Mesenchymal stem cell (in vitro differentiated cells and primary cell): ENCODE results near the gene MED27.

Experiments used
- DNase-seq: peaks from one replicate; pipeline ENCODE4 v3.0.0-alpha.2; 2013
- H2AFZ ChIP-seq: one replicate; pipeline ENCODE4 v1.6.1; 2013; ENCODE audit warnings: low read depth, mild to moderate bottlenecking, control low read depth, inconsistent platforms, low read length, moderate library complexity
- H2AK5ac ChIP-seq: 2 replicates; pipeline ENCODE4 v1.6.1; 2013; ENCODE audit warnings: low read length, moderate library complexity, mild to moderate bottlenecking, inconsistent platforms; ENCODE audit not compliant: severe bottlenecking
- H2BK120ac ChIP-seq: one replicate; pipeline ENCODE4 v1.6.1; 2013; ENCODE audit warnings: low read depth, mild to moderate bottlenecking, inconsistent platforms, low read length, moderate library complexity
- H2BK12ac ChIP-seq, 2 experiments: one replicate each; pipeline ENCODE4 v1.6.1; 2013; ENCODE audit warnings: inconsistent platforms in 2 of 2, low read length in 2 of 2, mild to moderate bottlenecking in 2 of 2, moderate library complexity in 2 of 2, control low read depth in 1 of 2
- H2BK15ac ChIP-seq: one replicate; pipeline ENCODE4 v1.6.1; 2013; ENCODE audit warnings: mild to moderate bottlenecking, low read depth, inconsistent platforms; ENCODE audit not compliant: poor library complexity, severe bottlenecking
- H2BK5ac ChIP-seq: 2 replicates; pipeline ENCODE4 v1.6.1; 2013; ENCODE audit warnings: low read depth, mild to moderate bottlenecking, low read length, control low read depth, inconsistent platforms; ENCODE audit not compliant: poor library complexity, severe bottlenecking
- H3K14ac ChIP-seq, 2 experiments: one replicate each; pipeline ENCODE4 v1.6.1; 2013; ENCODE audit warnings: inconsistent platforms in 2 of 2, low read length in 2 of 2, control low read depth in 1 of 2, mild to moderate bottlenecking in 1 of 2, moderate library complexity in 1 of 2
- H3K18ac ChIP-seq, 2 experiments: one replicate each; pipeline ENCODE4 v1.6.1; 2013; ENCODE audit warnings: inconsistent platforms in 2 of 2, low read length in 2 of 2, control low read depth in 1 of 2, low read depth in 1 of 2, mild to moderate bottlenecking in 1 of 2
- H3K23ac ChIP-seq, 2 experiments: one replicate each; pipeline ENCODE4 v1.6.1; 2013; ENCODE audit warnings: inconsistent platforms in 2 of 2, low read length in 2 of 2, mild to moderate bottlenecking in 2 of 2, moderate library complexity in 2 of 2, control low read depth in 1 of 2
- H3K27ac ChIP-seq: 2 replicates; pipeline ENCODE4 v1.5.1; 2013; ENCODE audit warnings: mild to moderate bottlenecking, moderate library complexity, low read length, control low read depth, inconsistent platforms; ENCODE audit not compliant: poor library complexity, severe bottlenecking
- H3K27me3 ChIP-seq, 2 experiments: 2 replicates each; pipeline versions ENCODE4 v1.6.1 to v1.7.0; 2013; ENCODE audit warnings: low read length in 2 of 2, mild to moderate bottlenecking in 2 of 2, moderate library complexity in 2 of 2, control low read depth in 1 of 2, inconsistent platforms in 1 of 2; ENCODE audit not compliant: control insufficient read depth in 1 of 2, insufficient read depth in 1 of 2
- H3K36me3 ChIP-seq, 2 experiments: 2 replicates each; pipeline versions ENCODE4 v1.6.1 to v1.7.0; 2013; ENCODE audit warnings: low read length in 2 of 2, control low read depth in 1 of 2, inconsistent platforms in 1 of 2, low read depth in 1 of 2, mild to moderate bottlenecking in 1 of 2; ENCODE audit not compliant: insufficient read depth in 2 of 2, control insufficient read depth in 1 of 2
- H3K4ac ChIP-seq, 2 experiments: one replicate each; pipeline ENCODE4 v1.6.1; 2013; ENCODE audit warnings: inconsistent platforms in 2 of 2, low read length in 2 of 2, mild to moderate bottlenecking in 2 of 2, moderate library complexity in 2 of 2, control low read depth in 1 of 2, low read depth in 1 of 2
- H3K4me1 ChIP-seq: 2 replicates; pipeline ENCODE4 v1.6.1; 2013; ENCODE audit warnings: low read depth, low read length, control low read depth; ENCODE audit not compliant: control insufficient read depth, insufficient read depth
- H3K4me2 ChIP-seq: 2 replicates; pipeline ENCODE4 v1.6.1; 2013; ENCODE audit warnings: low read length, mild to moderate bottlenecking, inconsistent platforms; ENCODE audit not compliant: poor library complexity, severe bottlenecking
- H3K4me3 ChIP-seq, 2 experiments: 2 replicates each; pipeline versions ENCODE4 v1.5.1 to v1.7.0; 2013; ENCODE audit warnings: low read length in 2 of 2, mild to moderate bottlenecking in 2 of 2, control low read depth in 1 of 2, low read depth in 1 of 2; ENCODE audit not compliant: insufficient read depth in 1 of 2
- H3K79me1 ChIP-seq: replicated peaks from 2 replicates; pipeline ENCODE4 v1.6.1; 2013; ENCODE audit warnings: mild to moderate bottlenecking, control low read depth, low read length, inconsistent platforms; ENCODE audit not compliant: poor library complexity, severe bottlenecking
- H3K9ac ChIP-seq: 2 replicates; pipeline ENCODE4 v1.7.0; 2013; ENCODE audit warnings: mild to moderate bottlenecking, low read length, moderate library complexity
- H3K9me3 ChIP-seq: 2 replicates; pipeline ENCODE4 v1.7.0; 2013; ENCODE audit warnings: mild to moderate bottlenecking, low read length; ENCODE audit not compliant: control insufficient read depth
- H4K8ac ChIP-seq: one replicate; pipeline ENCODE4 v1.6.1; 2013; ENCODE audit warnings: inconsistent platforms, mild to moderate bottlenecking, low read length, moderate library complexity
- H4K91ac ChIP-seq: one replicate; pipeline ENCODE4 v1.6.1; 2013; ENCODE audit warnings: mild to moderate bottlenecking, low read length, inconsistent platforms
- WGBS: methylation state at CpG from one replicate; pipeline ENCODE4 v1.1.7; 2013; ENCODE audit warnings: mixed read lengths; 5-methylcytosine and 5-hydroxymethylcytosine counted together

Gene MED27

DNA sequence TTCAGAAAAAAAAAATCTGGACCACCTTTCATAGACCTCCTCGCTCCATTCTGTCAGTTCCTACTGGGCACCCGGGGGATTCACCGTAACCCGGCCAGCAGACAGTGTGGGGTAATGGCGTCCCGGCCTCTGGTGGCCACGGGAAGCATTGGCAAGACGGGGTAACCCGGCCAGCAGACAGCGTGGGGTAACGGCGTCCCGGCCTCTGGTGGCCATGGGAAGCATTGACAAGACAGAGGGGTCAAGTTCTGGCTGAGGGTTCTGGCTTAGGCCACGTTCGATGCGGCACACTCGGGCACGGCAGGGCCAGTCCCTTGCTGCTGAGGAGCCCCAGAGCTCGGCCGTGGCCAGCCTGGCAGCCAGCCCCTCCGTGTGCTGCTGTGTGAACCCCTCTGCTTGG lies 223.6 kb downstream of the MED27 start:
- 64% methylated on average over 21 of the region's 21 CpGs for WGBS
- H2BK5ac ChIP-seq: no peak overlapping the region

DNA sequence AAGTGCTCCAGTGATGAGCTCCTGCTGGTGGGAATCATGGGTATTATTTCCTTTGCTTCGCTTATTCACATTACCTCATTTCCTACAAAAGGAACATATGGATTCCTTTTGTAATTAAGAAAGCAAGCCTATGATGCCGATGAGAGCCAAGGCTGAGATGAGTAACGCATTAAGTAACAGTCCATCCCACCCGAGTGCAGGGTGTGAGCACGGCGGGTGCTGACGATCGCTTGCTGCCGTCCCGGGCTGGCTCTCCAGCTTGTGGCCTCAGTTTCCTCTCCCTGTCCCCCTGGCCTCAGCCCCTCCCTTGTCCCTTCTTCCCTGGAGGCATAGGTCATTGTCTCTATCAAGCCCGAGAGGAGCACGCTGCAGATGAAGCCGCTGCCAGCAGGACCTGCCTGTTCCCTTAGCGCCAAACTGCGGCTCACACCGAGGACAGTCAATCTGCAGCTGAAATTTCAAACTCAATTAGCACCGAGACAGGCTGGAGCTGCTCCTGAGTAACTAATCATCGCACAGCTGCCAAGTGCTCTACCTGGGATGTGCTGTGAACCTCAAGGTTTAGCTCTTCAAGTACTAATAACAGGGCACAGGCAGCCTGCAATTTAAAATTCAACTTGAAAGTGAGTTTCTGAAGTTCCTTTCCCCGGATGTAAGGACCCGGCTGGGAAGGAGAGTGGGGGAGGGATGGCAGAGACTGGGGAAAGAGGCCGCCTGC lies 224.6 kb downstream of the MED27 start:
- Histone ChIP-seq H3K23ac (no peak overlapping the region), H4K91ac (no peak overlapping the region), H3K4ac (no peak overlapping the region), H2BK120ac (no peak overlapping the region), H2BK15ac (no peak overlapping the region), H2AFZ (no peak overlapping the region), H3K79me1 (no peaks in the 10 kb centered on the region), H3K14ac (no peak overlapping the region), H3K27me3 (peaks cover 4 to 37% of the 10 kb centered on the region in 2 experiments), H2BK5ac (no peak overlapping the region), H3K36me3 (peaks cover 11 to 14% of the 10 kb centered on the region in 2 experiments), H3K9me3 (no peaks in the 10 kb centered on the region), H2AK5ac (no peak overlapping the region), H3K4me1 (no peaks in the 10 kb centered on the region), H3K4me3 (peak overlapping the region in 1 of 2 experiments; percentile 63), H2BK12ac (no peak overlapping the region), H3K18ac (no peak overlapping the region), H4K8ac (no peak overlapping the region), H3K4me2 (no peak overlapping the region), H3K9ac (peak overlapping the region; percentile 30), H3K27ac (no peak overlapping the region)
- 84% methylated on average over 21 of the region's 21 CpGs for WGBS
- no peak for DNase-seq

More for the DNA sequence above, 223.6 kb downstream of the MED27 start:
- no peak overlapping the region for H3K4me3 ChIP-seq
- H3K9ac ChIP-seq: no peak overlapping the region
- H4K8ac ChIP-seq: no peak overlapping the region
- no peaks in the 10 kb centered on the region for H3K9me3 ChIP-seq
- H3K4ac ChIP-seq: no peak overlapping the region
- no peak overlapping the region for H2AK5ac ChIP-seq
- H3K4me1 ChIP-seq: no peaks in the 10 kb centered on the region
- H2AFZ ChIP-seq: no peak overlapping the region
- no peak overlapping the region for H3K27ac ChIP-seq
- H3K27me3 ChIP-seq: peaks cover 4 to 32% of the 10 kb centered on the region in 2 experiments
- no peak overlapping the region for H2BK15ac ChIP-seq
- no peak overlapping the region for H2BK12ac ChIP-seq
- no peaks in the 10 kb centered on the region for H3K79me1 ChIP-seq
- no peak overlapping the region for H2BK120ac ChIP-seq
- H3K18ac ChIP-seq: no peak overlapping the region
- H4K91ac ChIP-seq: no peak overlapping the region
- H3K4me2 ChIP-seq: no peak overlapping the region
- peaks cover 21 to 25% of the 10 kb centered on the region in 2 experiments for H3K36me3 ChIP-seq
- no peak for DNase-seq
- no peak overlapping the region for H3K23ac ChIP-seq
- H3K14ac ChIP-seq: no peak overlapping the region

DNA sequence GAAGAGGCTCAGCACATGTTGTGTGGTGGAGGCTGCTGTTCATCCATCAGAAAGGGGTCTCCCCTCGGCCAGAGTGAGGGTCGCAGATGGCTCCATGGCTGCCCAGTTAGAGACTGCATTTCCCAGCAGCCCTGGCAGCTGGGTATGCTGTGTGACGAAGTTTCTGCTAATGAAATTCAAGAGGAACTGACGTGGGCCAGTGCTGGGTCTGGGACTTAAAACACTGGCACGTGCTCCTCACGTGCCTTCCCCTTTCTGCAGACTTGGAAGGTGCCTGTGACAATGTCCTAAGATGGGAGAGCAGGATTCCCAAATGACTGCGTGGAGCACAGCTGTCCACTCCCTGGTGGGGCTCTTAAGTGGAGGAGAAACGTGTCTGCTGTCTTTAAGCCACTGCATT lies 225.3 kb downstream of the MED27 start:
- no peak overlapping the region for H3K4me3 ChIP-seq
- H3K4me2 ChIP-seq: no peak overlapping the region
- 85% methylated on average over 7 of the region's 8 CpGs for WGBS
- no peak overlapping the region for H2BK120ac ChIP-seq
- H3K4ac ChIP-seq: no peak overlapping the region
- H3K14ac ChIP-seq: no peak overlapping the region
- no peak overlapping the region for H4K8ac ChIP-seq
- H2AFZ ChIP-seq: no peak overlapping the region
- H3K23ac ChIP-seq: no peak overlapping the region
- H3K18ac ChIP-seq: no peak overlapping the region
- no peaks in the 10 kb centered on the region for H3K79me1 ChIP-seq
- peaks cover 3 to 7% of the 10 kb centered on the region in 2 experiments for H3K36me3 ChIP-seq
- H3K27ac ChIP-seq: no peak overlapping the region
- H2BK12ac ChIP-seq: no peak overlapping the region
- no peak overlapping the region for H2BK5ac ChIP-seq
- H3K9ac ChIP-seq: no peak overlapping the region
- H4K91ac ChIP-seq: no peak overlapping the region
- no peaks in the 10 kb centered on the region for H3K9me3 ChIP-seq
- no peak for DNase-seq
- no peak overlapping the region for H2BK15ac ChIP-seq
- no peak overlapping the region for H2AK5ac ChIP-seq
- no peaks in the 10 kb centered on the region for H3K4me1 ChIP-seq
- peaks cover 4 to 44% of the 10 kb centered on the region in 2 experiments for H3K27me3 ChIP-seq

DNA sequence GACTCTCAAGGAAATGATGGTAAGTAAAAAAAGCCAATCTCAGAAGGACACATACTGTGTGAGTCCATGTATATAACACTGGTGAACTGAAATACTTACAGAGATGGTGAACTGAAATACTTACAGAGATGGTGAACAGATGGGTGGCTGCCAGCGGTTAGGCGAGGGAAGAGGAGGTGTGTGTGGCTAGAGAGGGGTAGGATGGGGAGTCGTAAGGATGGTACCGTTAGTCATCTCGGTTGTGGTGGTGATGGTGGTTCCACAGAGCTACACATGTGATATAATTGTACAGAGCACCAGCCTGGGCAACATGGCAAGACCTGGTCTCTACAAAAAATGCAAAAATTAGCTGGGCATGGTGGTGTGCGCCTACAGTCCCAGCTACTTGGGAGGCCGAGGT lies 226.2 kb downstream of the MED27 start:
- H3K4me1 ChIP-seq: peaks cover 2% of the 10 kb centered on the region
- H2AK5ac ChIP-seq: no peak overlapping the region
- no peak overlapping the region for H3K23ac ChIP-seq
- H3K4me3 ChIP-seq: no peak overlapping the region
- H3K4ac ChIP-seq: no peak overlapping the region
- no peaks in the 10 kb centered on the region for H3K9me3 ChIP-seq
- DNase-seq: no peak
- H4K91ac ChIP-seq: no peak overlapping the region
- H2BK120ac ChIP-seq: no peak overlapping the region
- no peak overlapping the region for H2BK12ac ChIP-seq
- H3K36me3 ChIP-seq: peaks cover 0 to 4% of the 10 kb centered on the region in 2 experiments
- no peak overlapping the region for H2BK15ac ChIP-seq
- no peak overlapping the region for H4K8ac ChIP-seq
- no peaks in the 10 kb centered on the region for H3K79me1 ChIP-seq
- peaks cover 4 to 47% of the 10 kb centered on the region in 2 experiments for H3K27me3 ChIP-seq
- no peak overlapping the region for H3K9ac ChIP-seq
- H2BK5ac ChIP-seq: no peak overlapping the region
- H3K18ac ChIP-seq: no peak overlapping the region
- no peak overlapping the region for H3K4me2 ChIP-seq
- H2AFZ ChIP-seq: no peak overlapping the region
- no peak overlapping the region for H3K14ac ChIP-seq
- H3K27ac ChIP-seq: no peak overlapping the region
- 84% methylated on average over 7 of the region's 7 CpGs for WGBS
